HCT116 (cell line): Measurements from ENCODE around the gene A1CF.

Source experiments
- CEBPB ChIP-seq: IDR thresholded peaks from 2 replicates; pipeline ENCODE4 v1.6.1; 2012; ENCODE audit warnings: low read depth
- EZH2 ChIP-seq: fragments of 200-600 bp; sonication (generic); IDR thresholded peaks from 2 replicates; pipeline ENCODE4 v1.6.1; 2017; ENCODE audit warnings: antibody characterized with exemption, mixed run types
- POLR2A ChIP-seq: IDR thresholded peaks from 2 replicates; pipeline ENCODE4 v1.7.0; 2011; ENCODE audit warnings: borderline replicate concordance; ENCODE audit not compliant: insufficient read depth, insufficient read length; ENCODE audit errors: extremely low read depth
- SIN3A ChIP-seq: IDR thresholded peaks from 2 replicates; pipeline ENCODE4 v1.6.1; 2012; ENCODE audit warnings: low read depth
- TCF7L2 ChIP-seq: IDR thresholded peaks from 2 replicates; pipeline ENCODE4 v1.7.0; 2011; ENCODE audit warnings: borderline replicate concordance, inconsistent platforms; ENCODE audit not compliant: insufficient read depth, insufficient read length; ENCODE audit errors: extremely low read depth
- ZFX ChIP-seq: fragments of 450-650 bp; IDR thresholded peaks from 2 replicates; pipeline ENCODE4 v1.6.1; 2017
- TF ChIP-seq, protein P1 (sequence below), 3 experiments: fragments of 200-600 bp in 1 of 3; sonication (generic) in 1 of 3; IDR thresholded peaks in 2 of 3; conservative IDR thresholded peaks in 1 of 3; 2 replicates each; pipeline ENCODE4 v1.5.1; 2012 to 2017; ENCODE audit warnings: low read depth in 2 of 3, low read length in 2 of 3, antibody characterized with exemption in 1 of 3, borderline replicate concordance in 1 of 3, control low read depth in 1 of 3, mild to moderate bottlenecking in 1 of 3, mixed read lengths in 1 of 3, mixed run types in 1 of 3, moderate library complexity in 1 of 3; ENCODE audit not compliant: insufficient read depth in 1 of 3
- TF ChIP-seq, protein P2 (sequence below): IDR thresholded peaks from 2 replicates; pipeline ENCODE4 v1.6.1; 2011; ENCODE audit warnings: mild to moderate bottlenecking, low read length, moderate library complexity; ENCODE audit not compliant: insufficient replicate concordance; ENCODE audit errors: extremely low read depth
- TF ChIP-seq, protein P3 (sequence below): IDR thresholded peaks from 2 replicates; pipeline ENCODE4 v1.6.1; 2012

DNA sequence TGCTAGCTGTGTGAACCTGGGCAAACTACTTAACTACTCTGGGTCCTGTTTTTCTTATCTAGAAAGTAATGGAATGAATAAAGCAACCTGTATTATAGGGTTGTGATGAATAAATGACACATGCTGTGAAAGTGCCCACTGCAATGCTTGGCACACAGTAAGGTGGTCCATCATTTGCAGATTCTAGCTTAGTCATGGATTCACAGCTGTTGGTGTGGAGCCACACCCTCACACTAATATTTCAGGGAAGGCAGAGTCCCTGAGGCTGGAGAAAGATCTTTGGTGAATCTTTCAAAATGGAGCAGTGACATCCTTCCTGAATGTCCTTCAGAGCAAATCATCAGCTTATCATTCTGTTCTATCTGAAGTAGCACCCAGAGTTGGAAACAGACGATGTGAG is 60.6 kb downstream of the A1CF start:
- TF ChIP-seq, protein P1, sequence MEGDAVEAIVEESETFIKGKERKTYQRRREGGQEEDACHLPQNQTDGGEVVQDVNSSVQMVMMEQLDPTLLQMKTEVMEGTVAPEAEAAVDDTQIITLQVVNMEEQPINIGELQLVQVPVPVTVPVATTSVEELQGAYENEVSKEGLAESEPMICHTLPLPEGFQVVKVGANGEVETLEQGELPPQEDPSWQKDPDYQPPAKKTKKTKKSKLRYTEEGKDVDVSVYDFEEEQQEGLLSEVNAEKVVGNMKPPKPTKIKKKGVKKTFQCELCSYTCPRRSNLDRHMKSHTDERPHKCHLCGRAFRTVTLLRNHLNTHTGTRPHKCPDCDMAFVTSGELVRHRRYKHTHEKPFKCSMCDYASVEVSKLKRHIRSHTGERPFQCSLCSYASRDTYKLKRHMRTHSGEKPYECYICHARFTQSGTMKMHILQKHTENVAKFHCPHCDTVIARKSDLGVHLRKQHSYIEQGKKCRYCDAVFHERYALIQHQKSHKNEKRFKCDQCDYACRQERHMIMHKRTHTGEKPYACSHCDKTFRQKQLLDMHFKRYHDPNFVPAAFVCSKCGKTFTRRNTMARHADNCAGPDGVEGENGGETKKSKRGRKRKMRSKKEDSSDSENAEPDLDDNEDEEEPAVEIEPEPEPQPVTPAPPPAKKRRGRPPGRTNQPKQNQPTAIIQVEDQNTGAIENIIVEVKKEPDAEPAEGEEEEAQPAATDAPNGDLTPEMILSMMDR (IDR thresholded peaks at IDR 0.05 in 2 of 3, conservative IDR thresholded peaks at IDR 0.05 in 1 of 3; ENCODE audit: borderline replicate concordance in 1 of 3, insufficient read depth in 1 of 3, low read depth in 2 of 3, low read length in 2 of 3), result no peak
- no peak for TF ChIP-seq SIN3A
- TF ChIP-seq, protein P2, sequence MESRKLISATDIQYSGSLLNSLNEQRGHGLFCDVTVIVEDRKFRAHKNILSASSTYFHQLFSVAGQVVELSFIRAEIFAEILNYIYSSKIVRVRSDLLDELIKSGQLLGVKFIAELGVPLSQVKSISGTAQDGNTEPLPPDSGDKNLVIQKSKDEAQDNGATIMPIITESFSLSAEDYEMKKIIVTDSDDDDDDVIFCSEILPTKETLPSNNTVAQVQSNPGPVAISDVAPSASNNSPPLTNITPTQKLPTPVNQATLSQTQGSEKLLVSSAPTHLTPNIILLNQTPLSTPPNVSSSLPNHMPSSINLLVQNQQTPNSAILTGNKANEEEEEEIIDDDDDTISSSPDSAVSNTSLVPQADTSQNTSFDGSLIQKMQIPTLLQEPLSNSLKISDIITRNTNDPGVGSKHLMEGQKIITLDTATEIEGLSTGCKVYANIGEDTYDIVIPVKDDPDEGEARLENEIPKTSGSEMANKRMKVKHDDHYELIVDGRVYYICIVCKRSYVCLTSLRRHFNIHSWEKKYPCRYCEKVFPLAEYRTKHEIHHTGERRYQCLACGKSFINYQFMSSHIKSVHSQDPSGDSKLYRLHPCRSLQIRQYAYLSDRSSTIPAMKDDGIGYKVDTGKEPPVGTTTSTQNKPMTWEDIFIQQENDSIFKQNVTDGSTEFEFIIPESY, result no peak
- TF ChIP-seq, protein P3, sequence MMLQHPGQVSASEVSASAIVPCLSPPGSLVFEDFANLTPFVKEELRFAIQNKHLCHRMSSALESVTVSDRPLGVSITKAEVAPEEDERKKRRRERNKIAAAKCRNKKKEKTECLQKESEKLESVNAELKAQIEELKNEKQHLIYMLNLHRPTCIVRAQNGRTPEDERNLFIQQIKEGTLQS, result no peak
- no peak for TF ChIP-seq CEBPB
- TF ChIP-seq EZH2, result no peak
- no peak for TF ChIP-seq ZFX
- no peak for TF ChIP-seq POLR2A
- no peak for TF ChIP-seq TCF7L2
